Activated CD4-positive, alpha-beta T cell treated with anti-CD3 and anti-CD28 coated beads for 36 hours (primary cell): ENCODE data around the gene OR6K2. TPM values are rescaled to one million over a fixed set of nuclear protein-coding genes. Genes with fewer than 3 reads are reported as not detected.
A peak's percentile ranks its signal among the peaks of the same experiment; 100 is the strongest.

Source experiments
- ATAC-seq: fragments of 200-7000 bp; cut with Tn5 transposase; one replicate; pipeline ENCODE4 v1.10.0; 2021; ENCODE audit warnings: mild to moderate bottlenecking, moderate library complexity
- CTCF ChIA-PET: fragments of 350-600 bp; sonication (Branson Sonifier 250); formaldehyde crosslinking; loops from one replicate; lab custom pipeline; 2021; ENCODE audit warnings: antibody characterized with exemption; lab: Charles Lee
- POLR2A ChIA-PET: fragments of 350-600 bp; sonication (Branson Sonifier 250); formaldehyde crosslinking; loops from one replicate; lab custom pipeline; 2021; ENCODE audit warnings: antibody characterized with exemption, inconsistent platforms; lab: Charles Lee
- DNase-seq: peaks from one replicate; pipeline ENCODE4 v3.0.0-alpha.2; 2020
- H3K27ac Mint-ChIP-seq: one replicate; pipeline ENCODE4 v1.8.0; 2021; ENCODE audit warnings: mixed read lengths
- H3K27me3 Mint-ChIP-seq: one replicate; pipeline ENCODE4 v1.8.0; 2021; ENCODE audit warnings: mixed read lengths
- H3K36me3 Mint-ChIP-seq: one replicate; pipeline ENCODE4 v1.8.0; 2021; ENCODE audit warnings: low read depth, mixed read lengths
- H3K4me1 Mint-ChIP-seq: one replicate; pipeline ENCODE4 v1.8.0; 2021; ENCODE audit warnings: mixed read lengths
- H3K4me3 Mint-ChIP-seq: one replicate; pipeline ENCODE4 v1.8.0; 2021; ENCODE audit warnings: mild to moderate bottlenecking, moderate library complexity, mixed read lengths
- H3K9me3 Mint-ChIP-seq: one replicate; pipeline ENCODE4 v1.8.0; 2021; ENCODE audit warnings: low read depth, mixed read lengths
- intact Hi-C, 2 experiments: fragments of 100-400 bp; cut with DNase I in 1 of 2; cut with micrococcal nuclease in 1 of 2; formaldehyde crosslinking; loops; one replicate each; pipeline versions ENCODE4 v1.14.2 to v1.15.1; 2022 to 2024; cut with DNase I, micrococcal nuclease
- total RNA-seq, 2 experiments: library from RNA; stranded (reverse); gene quantifications; one replicate each; pipeline ENCODE4 v1.2.3, GENCODE V29; 2021

Gene OR6K2
- total RNA-seq, 2 experiments from 2014 or later = not detected

GRCh38 chr1:158681606-158682005, 18.8 kb downstream of the OR6K2 start:
- ATAC-seq = no peak
- no peaks in the 10 kb centered on the region for H3K9me3 Mint-ChIP-seq
- intact Hi-C loops = no loop called here
- ChIA-PET CTCF (no interaction called here), POLR2A (no interaction called here)
- no peak for DNase-seq
- no peak overlapping the region for H3K27ac Mint-ChIP-seq
- no peaks in the 10 kb centered on the region for H3K36me3 Mint-ChIP-seq
- peaks cover 14% of the 10 kb centered on the region for H3K27me3 Mint-ChIP-seq
- H3K4me1 Mint-ChIP-seq = no peaks in the 10 kb centered on the region
- no peak overlapping the region for H3K4me3 Mint-ChIP-seq

GRCh38 chr1:158679289-158679688, 21.2 kb downstream of the OR6K2 start:
- Mint-ChIP-seq H3K27ac (no peak overlapping the region), H3K36me3 (no peaks in the 10 kb centered on the region), H3K4me3 (no peak overlapping the region), H3K9me3 (no peaks in the 10 kb centered on the region), H3K4me1 (no peaks in the 10 kb centered on the region), H3K27me3 (peaks cover 9% of the 10 kb centered on the region)
- POLR2A ChIA-PET = no interaction called here
- CTCF ChIA-PET = interaction anchor here (0.6 to 0.8 kb wide), 2 partner anchors 9 to 16 kb away, joined by 3 to 4 read pairs; no protein-coding TSS in a partner anchor
- ATAC-seq (no peak), DNase-seq (no peak)
- intact Hi-C loops = no loop called here

- intact Hi-C loops = no loop called here
- no peaks in the 10 kb centered on the region for H3K36me3 Mint-ChIP-seq
- ChIA-PET CTCF (interaction anchor here (0.6 kb wide), 1 partner anchor 10 kb away, joined by 3 read pairs; no protein-coding TSS in a partner anchor), POLR2A (no interaction called here)
- H3K9me3 Mint-ChIP-seq = no peaks in the 10 kb centered on the region
- DNase-seq = no peak
- peaks cover 2% of the 10 kb centered on the region for H3K27me3 Mint-ChIP-seq
- H3K4me3 Mint-ChIP-seq = no peak overlapping the region
- no peak overlapping the region for H3K27ac Mint-ChIP-seq
- no peak for ATAC-seq
- no peaks in the 10 kb centered on the region for H3K4me1 Mint-ChIP-seq
Measured at GRCh38 chr1:158675563-158676323, 24.7 kb downstream of the OR6K2 start.

- ATAC-seq (no peak), DNase-seq (no peak)
- Mint-ChIP-seq H3K4me1 (no peaks in the 10 kb centered on the region), H3K27me3 (peaks cover 2% of the 10 kb centered on the region), H3K36me3 (no peaks in the 10 kb centered on the region), H3K27ac (no peak overlapping the region), H3K4me3 (no peak overlapping the region), H3K9me3 (no peaks in the 10 kb centered on the region)
- POLR2A ChIA-PET = no interaction called here
- CTCF ChIA-PET = interaction anchor here (0.9 kb wide), 1 partner anchor 397 kb away, joined by 4 read pairs; no protein-coding TSS in a partner anchor
- intact Hi-C loops = no loop called here
Measured at GRCh38 chr1:158674302-158674701, 26.1 kb downstream of the OR6K2 start.

GRCh38 chr1:158666037-158666436, 34.4 kb downstream of the OR6K2 start:
- Mint-ChIP-seq H3K27me3 (peaks cover 9% of the 10 kb centered on the region), H3K9me3 (no peaks in the 10 kb centered on the region), H3K4me1 (no peaks in the 10 kb centered on the region), H3K36me3 (no peaks in the 10 kb centered on the region), H3K27ac (no peak overlapping the region), H3K4me3 (no peak overlapping the region)
- no peak for ATAC-seq
- intact Hi-C loops = no loop called here
- DNase-seq = no peak
- POLR2A ChIA-PET = no interaction called here
- CTCF ChIA-PET = interaction anchor here (0.7 kb wide), 1 partner anchor 10 kb away, joined by 3 read pairs; no protein-coding TSS in a partner anchor

GRCh38 chr1:158654571-158654970, 45.9 kb downstream of the OR6K2 start:
- H3K9me3 Mint-ChIP-seq = no peaks in the 10 kb centered on the region
- no peak overlapping the region for H3K4me3 Mint-ChIP-seq
- H3K27ac Mint-ChIP-seq = no peak overlapping the region
- H3K27me3 Mint-ChIP-seq = peaks cover 4% of the 10 kb centered on the region
- POLR2A ChIA-PET = no interaction called here
- peak; percentile 4 for DNase-seq
- intact Hi-C loops = loop anchor here in 1 of 2 experiments (10.0 kb wide), 1 partner anchor 340 kb away; no protein-coding TSS in a partner anchor
- ATAC-seq = no peak
- peaks cover 3% of the 10 kb centered on the region for H3K4me1 Mint-ChIP-seq
- CTCF ChIA-PET = no interaction called here
- no peaks in the 10 kb centered on the region for H3K36me3 Mint-ChIP-seq

- Mint-ChIP-seq H3K27me3 (peaks cover 4% of the 10 kb centered on the region), H3K9me3 (no peaks in the 10 kb centered on the region), H3K27ac (no peak overlapping the region), H3K4me1 (peaks cover 3% of the 10 kb centered on the region), H3K36me3 (no peaks in the 10 kb centered on the region), H3K4me3 (no peak overlapping the region)
- DNase-seq (no peak), ATAC-seq (no peak)
- POLR2A ChIA-PET = no interaction called here
- CTCF ChIA-PET = no interaction called here
- intact Hi-C loops = loop anchor here in 1 of 2 experiments (10.0 kb wide), 1 partner anchor 341 kb away; no protein-coding TSS in a partner anchor
Measured at GRCh38 chr1:158654086-158654485, 46.4 kb downstream of the OR6K2 start.

- no peak for ATAC-seq
- CTCF ChIA-PET = no interaction called here
- intact Hi-C loops = loop anchor here in 1 of 2 experiments (10.0 kb wide), 1 partner anchor 342 kb away; no protein-coding TSS in a partner anchor
Measured at GRCh38 chr1:158652721-158653334, 47.6 kb downstream of the OR6K2 start.

More at GRCh38 chr1:158652721-158653334, 47.6 kb downstream of the OR6K2 start:
- Mint-ChIP-seq H3K9me3 (no peaks in the 10 kb centered on the region), H3K27ac (no peak overlapping the region), H3K4me3 (no peak overlapping the region), H3K36me3 (no peaks in the 10 kb centered on the region), H3K4me1 (peaks cover 3% of the 10 kb centered on the region), H3K27me3 (peaks cover 4% of the 10 kb centered on the region)
- POLR2A ChIA-PET = no interaction called here
- DNase-seq = no peak

Other genes starting within 250 kb of the OR6K2 start
- gene OR10K1, start 238.8 kb downstream of the OR6K2 start, total RNA-seq = not detected
- not detected for gene OR10R2, start 228.4 kb downstream of the OR6K2 start, total RNA-seq
- not detected for gene OR6Y1, start 146.2 kb downstream of the OR6K2 start, total RNA-seq
- gene OR6P1, start 130.1 kb downstream of the OR6K2 start, total RNA-seq = not detected
- gene OR10X1, start 120.8 kb downstream of the OR6K2 start, total RNA-seq = not detected
- gene OR10Z1, start 95.4 kb downstream of the OR6K2 start, total RNA-seq = not detected
- gene SPTA1, start 13.9 kb downstream of the OR6K2 start, total RNA-seq = not detected
- gene OR6K3, start 20.1 kb upstream of the OR6K2 start, total RNA-seq = not detected
- not detected for gene OR6K6, start 54.1 kb upstream of the OR6K2 start, total RNA-seq
- gene OR6N1, start 71.5 kb upstream of the OR6K2 start, total RNA-seq = not detected
- gene OR6N2, start 80.6 kb upstream of the OR6K2 start, total RNA-seq = not detected
- gene MNDA, start 130.7 kb upstream of the OR6K2 start, total RNA-seq = not detected
- gene PYHIN1, start 230.9 kb upstream of the OR6K2 start, total RNA-seq = 1 to 10 TPM; 5.6 to 6.8 TPM